GM19240 (cell line): ENCODE data around the gene BAHCC1.

Experiments used
- DNase-seq: peaks from one replicate; pipeline ENCODE4 v3.0.0; 2011; ENCODE audit warnings: low spot score; ENCODE audit not compliant: insufficient read length

Gene BAHCC1

DNA sequence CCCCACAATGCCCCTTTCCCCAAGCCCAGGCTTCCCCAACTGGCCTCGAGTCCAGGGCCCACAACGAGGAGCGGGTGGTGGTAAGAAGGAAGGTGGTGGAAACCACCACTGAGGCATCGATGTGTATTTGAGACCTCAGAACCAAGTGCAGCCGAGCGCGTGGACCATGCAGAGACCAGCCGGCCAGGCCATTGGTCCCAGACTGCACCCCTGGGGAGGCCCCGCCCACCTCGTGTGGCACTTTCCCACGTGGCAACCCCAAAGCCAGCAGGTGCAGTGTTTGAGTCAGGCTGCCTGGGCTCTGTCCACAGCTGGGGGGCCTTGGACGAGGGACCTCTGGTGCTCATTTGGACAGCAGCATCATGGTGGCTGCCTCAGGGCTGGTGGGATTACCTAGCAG lies 28.1 kb upstream of the BAHCC1 start:
- DNase-seq, result no peak

DNA sequence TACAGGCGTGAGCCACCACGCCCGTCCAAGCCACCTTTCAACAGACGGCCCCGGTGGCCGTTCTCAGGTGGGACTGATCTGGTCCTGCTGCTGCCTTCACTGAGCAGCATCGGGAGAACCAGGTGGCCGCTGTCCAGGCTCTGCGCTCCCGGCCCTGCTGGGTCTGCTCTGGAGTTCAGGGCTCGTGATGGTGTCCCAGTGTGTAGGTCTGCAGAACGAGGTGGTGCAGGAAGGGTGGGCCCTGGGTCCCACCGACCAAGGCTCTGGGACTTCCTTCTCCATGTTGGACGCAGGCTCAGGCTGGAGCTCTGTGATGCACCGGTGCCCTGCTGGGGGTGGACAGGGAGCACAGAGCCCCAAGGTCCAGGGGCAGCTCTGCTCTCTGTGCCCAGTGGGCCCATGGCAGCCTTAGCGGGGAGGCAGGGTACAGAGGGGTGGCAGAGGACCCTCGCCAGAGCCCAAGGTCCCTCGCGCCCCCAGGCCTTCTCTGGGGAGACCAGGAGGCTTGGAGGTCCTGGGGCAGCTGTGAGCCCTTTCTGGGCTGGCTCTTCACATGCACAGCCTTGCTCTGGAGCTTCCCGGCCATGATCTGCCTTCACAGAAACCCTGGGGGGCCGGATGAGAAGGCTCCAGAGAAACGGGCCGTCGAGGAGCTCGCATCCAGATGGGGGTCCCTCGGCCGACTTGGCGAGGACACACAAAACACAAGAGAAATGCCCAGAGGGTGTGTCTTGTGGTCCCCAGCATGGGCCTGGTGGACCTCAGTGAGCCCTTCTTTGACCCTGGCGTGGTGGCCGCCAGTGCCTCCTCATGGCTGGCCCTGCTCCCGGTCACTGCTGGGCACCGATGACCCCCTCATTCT lies 26.9 kb upstream of the BAHCC1 start:
- no peak for DNase-seq

DNA sequence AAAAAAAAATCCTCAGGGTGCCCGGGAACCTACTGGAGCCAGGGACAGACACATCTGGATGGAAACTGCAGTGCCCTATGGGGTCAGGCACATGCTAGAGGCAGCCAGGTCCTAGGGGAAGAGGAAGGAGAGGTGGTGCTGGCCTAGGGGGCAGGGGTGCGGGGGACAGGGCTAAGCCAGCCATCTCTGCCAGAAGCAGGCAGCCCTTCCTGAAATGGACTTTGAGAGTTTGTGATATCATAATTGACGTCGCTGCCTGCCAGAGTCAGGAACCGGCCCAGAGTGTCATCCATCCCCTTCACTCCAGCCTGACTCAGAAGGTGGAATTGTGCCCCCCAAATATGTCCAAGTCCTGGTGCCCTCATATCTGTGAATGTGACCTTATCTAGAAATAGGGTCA lies 25.0 kb upstream of the BAHCC1 start:
- no peak for DNase-seq

DNA sequence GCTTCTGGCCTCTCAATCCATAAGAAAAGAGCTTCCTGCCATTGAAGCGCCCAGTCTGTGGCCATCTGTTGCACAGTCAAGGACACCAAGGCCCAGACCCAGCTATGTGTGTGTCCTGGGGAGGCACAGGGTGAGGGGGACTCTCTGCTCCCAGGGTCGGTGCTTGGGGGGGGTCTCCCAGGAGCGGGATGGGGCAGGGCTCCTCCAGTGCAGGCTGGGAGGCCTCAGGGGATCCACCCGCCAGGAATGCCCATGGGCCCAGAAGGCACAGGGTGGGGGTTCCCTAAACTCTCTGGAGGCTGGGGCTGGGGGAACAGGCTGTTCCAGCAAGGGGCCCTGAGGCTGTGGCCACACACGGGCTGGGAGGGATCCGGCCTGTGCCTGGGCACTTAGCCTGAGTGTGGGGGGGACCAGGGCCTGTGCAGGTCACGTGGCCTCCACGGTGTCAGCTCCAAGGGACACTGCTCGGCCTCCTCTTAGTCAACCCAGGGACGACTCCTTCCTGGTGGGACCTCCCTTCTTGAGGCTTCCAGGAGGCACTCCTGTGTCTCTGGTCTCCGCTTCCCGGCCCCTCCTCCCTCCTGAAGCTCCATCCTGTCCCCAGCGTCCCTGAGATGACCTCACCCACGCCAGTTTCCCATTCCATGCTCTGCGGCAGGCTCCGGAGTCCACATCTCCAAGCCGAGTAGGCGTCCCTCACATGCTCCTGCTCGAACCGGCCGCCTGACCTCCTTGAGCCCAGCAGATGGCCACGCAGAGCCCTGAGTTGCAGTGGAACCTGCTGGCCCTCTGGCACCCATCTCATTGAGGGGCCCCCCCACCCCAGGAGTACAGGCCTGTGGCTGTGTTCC lies 23.1 kb upstream of the BAHCC1 start:
- DNase-seq, result no peak

DNA sequence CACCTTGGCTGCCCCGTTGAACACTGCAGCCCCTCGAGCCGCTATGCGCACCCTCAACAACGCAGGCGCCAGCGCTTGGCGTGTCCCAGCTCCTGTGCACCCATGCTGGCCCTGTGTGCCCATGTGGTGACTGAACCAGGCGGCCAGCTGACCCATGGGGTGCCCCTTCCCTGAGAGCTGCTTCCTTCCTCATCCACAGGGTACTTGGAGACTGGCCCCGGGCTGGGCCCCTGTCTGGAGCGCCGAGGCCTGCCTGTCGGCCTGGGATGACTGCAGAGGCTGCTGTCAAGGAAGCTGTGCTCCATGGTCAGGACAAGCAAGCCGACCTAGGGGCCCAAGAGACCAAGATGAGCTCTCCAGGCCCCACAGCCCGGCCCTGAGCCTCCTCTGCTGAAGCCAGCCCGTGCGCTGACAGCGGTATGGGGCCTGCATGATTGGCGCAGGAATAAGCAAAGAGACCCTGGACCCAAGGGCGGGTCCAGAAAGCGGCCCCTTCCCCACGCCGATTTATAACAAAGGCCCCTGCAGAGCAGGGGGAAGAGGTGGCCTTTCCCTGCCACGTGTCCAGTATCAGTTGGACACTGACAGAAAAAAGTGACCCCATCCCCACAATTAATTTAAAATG lies 21.6 kb upstream of the BAHCC1 start:
- DNase-seq, result no peak

DNA sequence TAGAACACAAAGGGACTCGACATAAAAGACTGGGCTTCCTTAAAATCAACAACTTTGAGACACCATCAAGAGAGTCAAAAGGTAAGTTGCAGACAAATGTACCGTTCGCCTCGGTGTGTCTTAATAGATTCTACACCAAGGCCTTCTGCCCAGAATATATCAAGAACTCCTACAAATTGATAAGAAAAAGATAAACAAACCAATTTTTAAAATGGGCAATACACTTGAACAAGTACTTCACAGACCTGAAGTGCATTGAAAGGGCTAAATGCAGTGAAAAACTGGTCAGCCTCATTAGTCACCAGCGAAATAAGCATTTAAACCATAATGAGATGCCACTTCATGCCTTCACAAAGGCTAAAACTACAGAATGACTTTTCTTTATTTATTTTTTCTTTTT lies 20.4 kb upstream of the BAHCC1 start:
- DNase-seq, result no peak

DNA sequence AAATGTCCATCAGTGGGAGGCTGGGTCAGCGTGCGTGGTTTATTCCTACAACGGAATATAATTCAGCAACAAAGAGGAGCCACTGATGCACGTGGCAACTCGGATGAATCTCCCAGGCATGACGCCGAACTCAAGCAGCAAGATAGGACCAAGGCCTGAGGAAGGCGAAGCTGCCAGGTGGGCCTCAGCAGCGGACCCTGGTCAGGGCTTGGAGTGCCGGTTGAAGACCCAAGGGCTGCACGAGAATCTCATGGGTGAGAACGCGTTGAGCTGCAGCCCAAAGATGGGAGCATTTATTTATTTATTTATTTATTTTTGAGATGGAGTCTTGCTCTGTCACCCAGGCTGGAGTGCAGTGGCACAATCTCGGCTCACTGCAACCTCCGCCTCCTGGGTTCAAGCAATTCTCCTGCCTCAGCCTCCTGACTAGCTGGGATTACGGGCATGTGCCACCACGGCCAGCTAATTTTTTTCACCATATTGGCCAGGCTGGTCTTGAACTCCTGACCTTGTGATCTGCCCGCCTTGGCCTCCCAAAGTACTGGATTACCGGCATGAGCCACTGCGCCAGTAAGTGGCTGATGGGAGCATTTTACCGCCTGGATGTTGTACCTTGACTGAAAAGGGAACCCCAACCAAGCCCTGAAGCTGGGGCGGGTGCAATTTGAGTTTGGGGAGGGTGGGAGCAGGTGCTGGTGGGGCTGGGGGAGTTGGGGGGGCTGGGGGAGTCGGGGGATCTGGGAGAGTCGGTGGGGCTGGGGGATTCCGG lies 18.1 kb upstream of the BAHCC1 start:
- DNase-seq, result no peak

DNA sequence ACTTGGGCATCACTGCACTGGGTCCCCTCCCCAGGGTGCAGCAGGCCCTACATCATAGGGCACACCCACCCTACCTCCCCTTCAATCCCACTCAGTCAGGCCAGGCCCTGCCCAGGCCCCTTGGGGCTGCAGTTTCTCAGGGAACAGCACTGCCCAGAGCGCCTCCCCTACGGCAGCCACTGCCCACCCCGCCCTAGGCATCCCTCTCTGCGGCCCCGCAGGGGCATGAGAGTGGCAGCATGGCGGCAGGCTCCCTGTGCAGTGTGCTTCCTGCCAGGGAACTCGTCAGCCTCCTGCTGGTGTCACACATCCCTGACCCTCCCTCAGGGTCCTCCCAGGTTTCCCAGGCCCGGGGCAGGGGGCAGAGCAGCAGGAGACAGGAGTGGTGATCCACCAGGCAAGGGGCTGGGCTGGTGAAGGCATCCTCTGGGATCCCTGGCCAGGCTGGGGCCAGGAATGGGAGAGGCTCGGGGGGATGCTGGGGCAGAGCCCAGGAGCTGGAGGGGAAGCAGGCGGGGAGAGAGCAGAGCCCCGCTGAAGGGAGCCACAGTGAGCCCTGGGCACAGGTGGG lies 16.2 kb upstream of the BAHCC1 start:
- DNase-seq, result no peak

DNA sequence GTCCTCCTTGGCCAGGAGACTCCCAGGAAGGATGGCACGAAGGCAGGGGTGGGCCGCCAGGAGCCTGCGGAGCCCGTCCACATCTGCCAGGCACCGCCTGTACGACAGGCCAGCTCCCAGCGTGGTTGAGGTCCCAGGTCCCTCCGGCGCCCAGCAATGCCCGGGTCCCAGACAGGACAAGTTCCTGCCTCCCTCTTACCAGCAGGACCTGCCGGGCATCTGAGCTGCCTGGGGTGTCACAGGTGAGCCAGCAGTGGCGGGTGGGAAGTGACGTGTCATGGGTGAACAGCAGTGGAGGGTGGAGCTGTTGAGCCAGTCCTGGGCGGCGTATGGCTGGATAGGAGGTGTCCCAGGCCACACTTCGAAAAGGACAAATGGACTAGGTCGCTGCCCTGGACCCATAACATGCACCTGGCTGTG lies 15.7 kb upstream of the BAHCC1 start:
- DNase-seq, result no peak

DNA sequence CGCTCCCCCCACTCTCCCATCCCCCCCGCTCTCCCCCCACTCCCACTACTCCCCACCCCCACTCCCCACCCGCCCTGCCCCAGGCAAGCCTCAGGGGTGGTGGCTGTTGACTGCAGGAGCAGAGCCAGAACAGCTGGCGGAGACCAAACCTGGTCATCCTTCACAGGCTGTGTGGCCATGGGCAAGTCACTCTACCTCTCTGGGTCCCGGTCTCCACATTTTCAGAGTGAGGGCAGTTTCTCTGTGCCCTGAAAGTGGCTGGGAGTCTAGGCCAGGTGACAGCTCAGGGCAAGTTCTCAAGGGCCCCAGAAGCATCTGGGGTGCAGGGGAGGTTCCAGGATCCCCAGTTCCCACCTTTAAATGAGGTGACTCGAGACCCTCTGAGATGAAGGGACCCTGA lies 15.1 kb upstream of the BAHCC1 start:
- DNase-seq, result no peak

DNA sequence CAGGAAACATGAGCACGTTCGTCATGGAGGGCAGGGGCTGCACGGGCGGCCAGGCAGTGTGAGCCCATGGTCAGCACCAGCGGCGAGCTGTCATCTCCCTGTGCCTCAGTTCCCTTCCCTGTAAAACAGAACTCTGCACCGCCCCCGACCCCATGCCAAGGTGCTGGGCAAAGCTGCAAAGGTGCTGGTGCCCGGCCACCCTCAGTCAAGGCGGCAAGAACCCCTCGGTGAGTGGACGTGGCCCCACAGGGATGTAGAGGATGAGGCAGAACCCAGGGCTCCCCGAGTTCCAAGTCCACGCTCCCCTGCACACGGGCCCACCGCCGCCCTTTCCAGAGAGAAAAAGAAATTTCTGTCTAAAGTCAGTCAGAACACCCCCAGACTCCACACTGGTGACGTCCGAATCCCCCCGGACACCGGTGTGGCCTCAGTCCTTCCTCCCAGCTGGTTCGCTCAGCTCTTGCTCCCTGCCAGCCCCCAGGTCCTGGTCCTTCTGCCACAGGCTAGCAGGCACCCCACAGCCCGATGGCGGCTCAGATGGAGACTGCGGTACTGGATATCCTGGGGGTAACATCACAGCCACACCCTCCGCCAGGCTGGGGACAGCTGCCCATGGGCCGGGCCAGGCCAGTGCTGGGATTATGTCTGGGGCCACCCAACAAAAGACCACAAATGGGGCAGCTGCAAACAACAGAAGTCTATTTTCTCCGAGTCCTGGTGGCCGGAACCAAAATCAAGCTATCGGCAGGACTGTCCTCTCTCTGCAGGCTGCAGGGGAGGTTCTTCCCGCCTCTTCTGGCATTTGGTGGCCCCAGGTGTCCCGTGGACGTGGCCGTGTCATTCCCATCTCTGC lies 14.4 kb upstream of the BAHCC1 start:
- no peak for DNase-seq

DNA sequence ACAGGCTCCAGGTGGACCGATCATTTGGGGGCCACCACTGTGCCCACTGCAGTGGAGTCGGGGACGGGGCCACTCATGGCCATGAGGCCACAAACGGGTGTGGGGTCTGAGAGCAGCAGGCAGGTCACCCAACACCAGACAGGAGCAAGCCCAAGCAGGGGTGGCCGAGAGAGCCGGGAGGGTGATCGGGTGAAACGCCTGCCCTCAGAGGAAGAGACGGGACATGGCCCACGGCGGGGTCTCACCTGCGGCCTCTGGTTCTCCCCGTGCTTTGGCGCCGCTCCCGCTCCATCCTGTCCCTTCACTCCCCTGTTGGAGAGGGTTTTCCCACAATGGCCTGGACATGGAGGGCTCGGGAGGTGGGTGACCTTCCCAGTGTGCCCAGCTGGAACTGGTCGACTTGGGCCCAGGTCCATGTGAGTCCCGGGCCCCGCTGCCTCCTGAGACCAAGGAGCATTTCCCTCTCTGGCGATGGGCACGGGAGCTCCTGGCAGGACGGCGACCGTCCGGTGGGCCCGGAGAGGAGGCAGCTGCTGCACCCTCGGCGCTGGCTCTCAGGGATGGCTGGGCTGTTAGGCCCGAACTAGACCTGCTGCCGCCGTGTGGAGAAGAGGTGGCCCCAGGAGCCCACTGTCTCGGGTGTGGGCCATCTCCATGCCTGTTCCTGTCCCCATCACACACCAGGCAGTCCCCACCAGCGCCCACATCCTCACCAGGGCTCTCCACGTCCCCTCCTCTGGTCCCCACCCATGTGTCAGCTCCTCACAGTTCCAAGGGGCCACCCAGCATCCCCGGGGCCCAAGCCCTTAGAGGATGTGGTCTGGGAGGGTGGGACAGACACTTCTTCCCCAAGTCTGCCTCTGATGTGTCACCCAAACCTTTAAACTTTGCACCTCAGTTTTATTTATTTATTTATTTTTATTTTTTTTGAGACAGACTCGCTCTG lies 13.4 kb upstream of the BAHCC1 start:
- no peak for DNase-seq

DNA sequence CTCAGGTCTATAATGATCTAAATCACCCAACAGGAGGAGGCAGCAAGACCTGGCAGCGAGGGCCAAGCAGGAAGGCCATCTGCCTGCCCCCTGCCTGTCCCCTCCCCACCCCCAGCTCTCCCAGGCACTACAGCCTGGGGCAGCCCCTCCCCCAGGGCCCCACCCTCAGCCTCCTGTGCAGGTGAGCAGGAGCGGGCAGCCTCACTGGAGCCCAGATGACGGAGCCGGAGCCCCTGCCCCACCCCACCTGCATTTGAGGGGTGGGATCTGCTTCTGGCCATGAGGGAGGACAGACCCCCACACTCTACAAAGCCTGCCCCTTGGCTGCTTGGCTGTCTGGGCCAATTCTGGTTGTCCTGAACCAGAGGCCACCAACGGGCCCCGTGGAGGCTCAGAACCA lies 12.4 kb upstream of the BAHCC1 start:
- no peak for DNase-seq

DNA sequence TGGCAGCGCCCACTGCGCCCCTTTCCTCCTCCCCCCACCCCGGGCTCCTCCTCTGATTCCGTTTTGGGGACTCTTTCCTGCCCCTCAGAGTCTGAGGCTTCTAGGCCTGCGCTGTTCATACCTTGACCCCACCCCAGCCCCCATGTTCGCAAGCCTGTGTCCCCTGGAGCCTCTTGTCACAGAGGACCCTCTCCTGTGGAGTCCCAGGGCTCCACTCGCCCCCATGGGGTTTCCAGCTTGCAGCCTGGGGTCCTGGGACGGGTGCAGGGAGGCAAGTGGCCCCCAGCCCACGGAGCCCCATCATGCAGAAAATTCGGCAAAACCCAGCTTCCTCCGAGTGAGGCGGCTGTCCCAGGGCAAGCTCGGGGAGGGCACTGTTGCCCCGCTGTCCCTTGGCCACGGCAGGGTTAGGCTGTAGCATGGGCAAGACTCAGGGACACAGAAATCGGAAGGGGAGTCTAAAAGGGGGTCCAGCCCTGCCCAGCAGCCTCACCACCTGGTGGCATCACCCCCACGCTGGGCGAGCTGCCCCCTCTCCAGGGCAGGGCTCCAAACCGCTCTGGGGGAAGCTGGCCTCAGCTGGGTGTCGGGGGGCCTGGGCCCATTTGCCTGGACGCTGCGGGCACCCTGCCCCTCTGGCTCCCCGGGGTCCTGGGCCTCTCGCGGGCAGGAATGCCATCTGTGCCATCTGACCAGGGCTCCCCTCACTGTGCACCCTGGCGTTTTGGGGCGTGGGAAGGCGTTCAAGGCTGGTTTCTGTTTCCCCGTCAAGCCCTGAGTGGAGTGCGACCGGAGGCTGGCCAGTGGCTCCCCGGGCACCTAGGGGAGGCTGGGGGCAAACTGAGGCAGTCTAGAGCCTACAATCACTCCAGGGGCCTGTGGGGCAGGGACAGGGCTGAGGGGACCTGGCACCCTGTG lies 11.5 kb upstream of the BAHCC1 start:
- DNase-seq, result no peak

DNA sequence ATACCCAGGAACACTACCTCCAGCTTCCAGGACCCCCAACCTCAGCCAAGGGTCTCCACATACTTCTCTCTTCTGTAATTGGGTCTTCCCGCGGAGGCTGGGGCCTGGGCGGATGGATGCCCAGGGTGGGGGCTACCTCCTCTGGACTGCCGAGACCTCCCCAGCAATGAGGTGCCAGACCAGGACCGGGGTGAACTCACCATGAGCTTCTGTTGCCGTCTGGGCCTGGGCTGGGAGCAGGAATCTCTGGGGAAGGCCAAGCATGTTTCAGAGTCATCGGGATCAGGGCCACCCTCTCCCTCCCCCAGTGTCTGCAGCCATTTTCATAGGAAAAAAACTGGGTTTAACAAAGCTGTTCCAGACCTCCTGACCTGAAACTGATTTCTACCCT lies 10.3 kb upstream of the BAHCC1 start:
- DNase-seq, result no peak

DNA sequence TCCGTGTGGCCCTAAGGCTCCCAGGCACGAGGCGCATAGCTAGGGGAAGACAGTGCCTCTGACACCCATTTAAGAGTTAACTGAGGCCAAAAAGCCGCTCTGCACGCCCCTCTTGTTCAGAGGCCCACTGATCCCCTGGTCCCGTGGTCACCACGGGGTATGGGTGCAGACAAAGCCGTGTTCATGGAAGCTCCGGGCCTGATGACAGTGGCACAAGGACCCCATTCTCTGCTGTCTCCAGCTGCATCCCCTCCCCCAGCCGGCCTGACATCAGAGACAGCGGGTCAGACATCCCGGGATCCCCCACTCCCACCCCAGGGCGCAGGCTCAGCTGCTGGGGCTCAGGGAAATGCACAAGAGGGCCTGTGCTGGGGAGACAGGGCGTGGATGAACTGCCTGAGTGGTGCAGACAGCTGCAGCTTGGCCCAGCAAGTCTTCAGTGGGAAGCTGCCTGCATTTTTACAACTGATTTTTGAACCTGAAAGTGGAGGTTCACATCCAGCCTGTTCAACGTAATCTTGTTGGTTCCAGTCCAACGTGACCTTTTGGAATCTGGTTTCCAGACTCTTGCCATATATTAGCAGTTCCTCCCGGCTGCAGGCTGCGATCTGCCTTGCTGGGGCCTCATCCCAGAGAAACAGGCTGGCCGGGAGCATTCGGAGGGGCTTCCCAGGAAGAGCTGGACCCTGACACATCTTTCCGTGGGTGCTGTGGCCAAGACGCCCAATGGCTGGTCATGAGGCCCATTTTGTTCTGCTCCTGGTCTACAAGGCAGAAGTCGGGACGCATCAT lies 9.7 kb upstream of the BAHCC1 start:
- DNase-seq, result no peak

DNA sequence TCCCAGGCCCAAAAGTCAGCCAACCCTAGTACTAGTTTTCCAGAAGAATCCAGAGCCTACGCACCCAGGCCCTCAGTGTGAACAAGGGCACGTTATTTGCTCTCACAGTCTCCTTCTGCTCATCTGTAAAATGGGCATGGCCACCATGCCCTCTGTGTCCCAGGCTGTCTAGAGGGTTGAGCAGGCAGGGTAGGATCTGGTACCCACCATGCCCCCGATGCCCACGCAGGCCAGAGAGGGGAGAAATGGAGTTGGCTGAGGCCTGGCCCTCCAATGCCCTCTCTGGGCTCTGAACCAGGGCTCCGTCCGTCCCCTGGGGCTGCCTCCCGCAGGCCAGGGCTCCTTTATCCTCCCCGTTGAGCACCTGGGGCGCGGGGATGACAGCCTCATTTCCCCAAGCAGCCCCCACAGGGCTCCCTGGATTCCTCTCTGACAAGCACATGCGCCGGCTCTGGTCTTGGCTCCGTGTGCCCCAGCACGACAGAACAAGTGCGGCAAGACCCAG lies 9.1 kb upstream of the BAHCC1 start:
- no peak for DNase-seq
